Right forelimb (tissue), 1 donor: ENCODE results near the gene PDE6A.
A peak's percentile ranks its signal among the peaks of the same experiment; 100 is the strongest.

Source experiments
- DNase-seq: peaks from one replicate; pipeline ENCODE4 v3.0.0-alpha.2; 2018

The PDE6A gene

GRCh38 chr5:149857499-149857898 lies 87.1 kb downstream of the PDE6A start:
- peak; percentile 63 for DNase-seq

- no peak for DNase-seq
Observed at GRCh38 chr5:149855366-149855765, 89.2 kb downstream of the PDE6A start.

- DNase-seq: no peak
Observed at GRCh38 chr5:149854866-149855265, 89.7 kb downstream of the PDE6A start.

GRCh38 chr5:149853701-149854100 lies 90.9 kb downstream of the PDE6A start:
- DNase-seq: no peak

- no peak for DNase-seq
Observed at GRCh38 chr5:149853331-149853648, 91.3 kb downstream of the PDE6A start.

- DNase-seq: peak; percentile 71
Observed at GRCh38 chr5:149852641-149853330, 91.8 kb downstream of the PDE6A start.

GRCh38 chr5:149851211-149851610 lies 93.4 kb downstream of the PDE6A start:
- DNase-seq: no peak

GRCh38 chr5:149849966-149850910 lies 94.4 kb downstream of the PDE6A start:
- no peak for DNase-seq

GRCh38 chr5:149849280-149849965 lies 95.2 kb downstream of the PDE6A start:
- no peak for DNase-seq

- no peak for DNase-seq
Observed at GRCh38 chr5:149847611-149848010, 97.0 kb downstream of the PDE6A start.

- DNase-seq: no peak
Observed at GRCh38 chr5:149846021-149846420, 98.6 kb downstream of the PDE6A start.

- no peak for DNase-seq
Observed at GRCh38 chr5:149845601-149846000, 99.0 kb downstream of the PDE6A start.

GRCh38 chr5:149841851-149842793 lies 102.5 kb downstream of the PDE6A start:
- no peak for DNase-seq

- no peak for DNase-seq
Observed at GRCh38 chr5:149840226-149840825, 104.3 kb downstream of the PDE6A start.

GRCh38 chr5:149839761-149840160 lies 104.8 kb downstream of the PDE6A start:
- DNase-seq: no peak

- DNase-seq: no peak
Observed at GRCh38 chr5:149838881-149839739, 105.5 kb downstream of the PDE6A start.

GRCh38 chr5:149837680-149838269 lies 106.8 kb downstream of the PDE6A start:
- peak; percentile 62 for DNase-seq

- DNase-seq: no peak
Observed at GRCh38 chr5:149836451-149837139, 108.0 kb downstream of the PDE6A start.

GRCh38 chr5:149834246-149834855 lies 110.2 kb downstream of the PDE6A start:
- peak; percentile 70 for DNase-seq
